ENCODE results near the gene GLP1R.

- TF ChIP-seq POLR2A (IDR thresholded peaks at IDR 0.05; ENCODE audit: low read length) (no peak), GATA1 (IDR thresholded peaks at IDR 0.05; ENCODE audit: low read depth, low read length) (no peak)
Observed at GRCh38 chr6:39048481-39049399, at the start of gene GLP1R.
